ENCODE data around the gene UGDH. TPM values are rescaled to one million over a fixed set of nuclear protein-coding genes. Genes with fewer than 3 reads are reported as not detected.

UGDH gene
- polyA plus RNA-seq, 1 donor (not counting 4 experiments of a cell fraction or from before 2014, with no cell fraction given): 39.4 TPM

DNA sequence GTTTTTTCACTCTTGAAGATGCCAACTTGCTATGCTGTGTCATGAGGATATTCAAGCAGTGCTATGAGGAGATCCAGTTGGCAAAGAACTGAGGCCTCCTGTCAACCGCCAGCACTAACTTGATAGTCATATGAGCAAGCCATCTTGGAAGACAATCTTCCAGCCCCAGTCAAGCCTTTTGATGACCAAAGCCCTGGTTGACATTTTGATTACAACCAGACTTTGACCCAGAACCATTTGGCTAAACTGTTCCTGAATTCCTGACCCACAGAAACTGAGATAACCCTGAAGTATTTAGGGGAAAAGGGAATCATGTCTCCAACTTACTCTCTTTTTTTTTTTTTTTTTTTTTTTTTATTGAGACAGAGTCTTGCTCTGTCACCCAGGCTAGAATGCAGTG lies 32.9 kb downstream of the UGDH start:
- H3K4me1 ChIP-seq (ENCODE audit: control insufficient read depth, extremely low read depth, insufficient read depth, low read length): peaks cover 10% of the 10 kb centered on the region
- no peaks in the 10 kb centered on the region for H4K20me1 ChIP-seq (ENCODE audit: control insufficient read depth, extremely low read depth, insufficient read depth, low read length)
- H3K79me2 ChIP-seq (ENCODE audit: control insufficient read depth, insufficient read depth, low read length): no peaks in the 10 kb centered on the region
- FAIRE-seq (no peak), DNase-seq (ENCODE audit: low read depth, low spot score) (no peak)
- H3K36me3 ChIP-seq (ENCODE audit: control insufficient read depth in 2 of 2, extremely low read depth in 1 of 2, insufficient read depth in 2 of 2, low read length in 2 of 2): no peaks in the 10 kb centered on the region
- H3K4me3 ChIP-seq (ENCODE audit: control insufficient read depth in 2 of 3, extremely low read depth in 1 of 3, insufficient read depth in 2 of 3, low read depth in 1 of 3, low read length in 3 of 3): no peak overlapping the region
- H3K9ac ChIP-seq (ENCODE audit: control insufficient read depth, extremely low read depth, insufficient read depth, low read length): no peak overlapping the region
- H2AFZ ChIP-seq (ENCODE audit: control insufficient read depth, low read length): no peak overlapping the region
- dilution Hi-C loops (cut with MboI; ENCODE audit: extremely low pct_ligation_motif_present, low sequenced_read_pairs): no loop called here
- H3K27ac ChIP-seq (ENCODE audit: control insufficient read depth, insufficient read depth, low read length): no peak overlapping the region
- H3K27me3 ChIP-seq (ENCODE audit: control insufficient read depth, extremely low read depth, insufficient read depth, low read length): no peaks in the 10 kb centered on the region
- no peaks in the 10 kb centered on the region for H3K9me1 ChIP-seq (ENCODE audit: control insufficient read depth, extremely low read depth, insufficient read depth, low read length)
- H3K9me3 ChIP-seq (ENCODE audit: control insufficient read depth, low read depth, low read length): no peaks in the 10 kb centered on the region
- H3K4me2 ChIP-seq (ENCODE audit: control insufficient read depth, extremely low read depth, insufficient read depth, low read depth, low read length): no peak overlapping the region
- TF ChIP-seq, protein P1, sequence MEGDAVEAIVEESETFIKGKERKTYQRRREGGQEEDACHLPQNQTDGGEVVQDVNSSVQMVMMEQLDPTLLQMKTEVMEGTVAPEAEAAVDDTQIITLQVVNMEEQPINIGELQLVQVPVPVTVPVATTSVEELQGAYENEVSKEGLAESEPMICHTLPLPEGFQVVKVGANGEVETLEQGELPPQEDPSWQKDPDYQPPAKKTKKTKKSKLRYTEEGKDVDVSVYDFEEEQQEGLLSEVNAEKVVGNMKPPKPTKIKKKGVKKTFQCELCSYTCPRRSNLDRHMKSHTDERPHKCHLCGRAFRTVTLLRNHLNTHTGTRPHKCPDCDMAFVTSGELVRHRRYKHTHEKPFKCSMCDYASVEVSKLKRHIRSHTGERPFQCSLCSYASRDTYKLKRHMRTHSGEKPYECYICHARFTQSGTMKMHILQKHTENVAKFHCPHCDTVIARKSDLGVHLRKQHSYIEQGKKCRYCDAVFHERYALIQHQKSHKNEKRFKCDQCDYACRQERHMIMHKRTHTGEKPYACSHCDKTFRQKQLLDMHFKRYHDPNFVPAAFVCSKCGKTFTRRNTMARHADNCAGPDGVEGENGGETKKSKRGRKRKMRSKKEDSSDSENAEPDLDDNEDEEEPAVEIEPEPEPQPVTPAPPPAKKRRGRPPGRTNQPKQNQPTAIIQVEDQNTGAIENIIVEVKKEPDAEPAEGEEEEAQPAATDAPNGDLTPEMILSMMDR (optimal IDR thresholded peaks at IDR 0.05 in 1 of 3, IDR thresholded peaks at IDR 0.05 in 1 of 3, conservative IDR thresholded peaks at IDR 0.05 in 1 of 3; ENCODE audit: extremely low read depth in 1 of 3, insufficient read depth in 2 of 3, low read length in 3 of 3): no peak
- no peak for TF ChIP-seq EZH2 (IDR thresholded peaks at IDR 0.05; ENCODE audit: low read length)

DNA sequence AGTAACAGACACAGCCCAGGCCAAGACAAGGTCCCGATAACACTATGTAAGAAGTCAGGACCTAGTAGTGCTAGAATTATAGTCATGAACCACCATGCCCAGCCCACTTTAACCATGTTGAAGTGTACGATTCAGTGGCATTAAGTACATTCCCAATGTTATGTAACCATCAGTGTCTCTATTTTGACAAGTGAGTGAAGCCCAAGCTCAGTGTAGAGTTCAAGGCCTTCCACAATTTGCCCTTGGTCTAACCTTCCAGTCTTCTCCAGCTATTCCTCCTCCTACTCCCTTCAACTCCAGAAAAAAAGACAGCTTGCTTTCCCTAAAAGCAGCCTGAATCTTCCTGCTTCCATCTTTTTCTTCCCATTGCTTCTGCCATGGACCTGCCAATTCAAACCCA lies 36.9 kb downstream of the UGDH start:
- H3K36me3 ChIP-seq (ENCODE audit: control insufficient read depth in 2 of 2, extremely low read depth in 1 of 2, insufficient read depth in 2 of 2, low read length in 2 of 2): no peaks in the 10 kb centered on the region
- no peak overlapping the region for H3K27ac ChIP-seq (ENCODE audit: control insufficient read depth, insufficient read depth, low read length)
- dilution Hi-C loops (cut with MboI; ENCODE audit: extremely low pct_ligation_motif_present, low sequenced_read_pairs): no loop called here
- H3K4me1 ChIP-seq (ENCODE audit: control insufficient read depth, extremely low read depth, insufficient read depth, low read length): peaks cover 2% of the 10 kb centered on the region
- no peaks in the 10 kb centered on the region for H3K79me2 ChIP-seq (ENCODE audit: control insufficient read depth, insufficient read depth, low read length)
- no peak overlapping the region for H3K4me3 ChIP-seq (ENCODE audit: control insufficient read depth in 2 of 3, extremely low read depth in 1 of 3, insufficient read depth in 2 of 3, low read depth in 1 of 3, low read length in 3 of 3)
- no peak for DNase-seq (ENCODE audit: low read depth, low spot score)
- no peak for FAIRE-seq
- H2AFZ ChIP-seq (ENCODE audit: control insufficient read depth, low read length): no peak overlapping the region
- no peak overlapping the region for H3K4me2 ChIP-seq (ENCODE audit: control insufficient read depth, extremely low read depth, insufficient read depth, low read depth, low read length)
- H3K9ac ChIP-seq (ENCODE audit: control insufficient read depth, extremely low read depth, insufficient read depth, low read length): no peak overlapping the region
- H3K27me3 ChIP-seq (ENCODE audit: control insufficient read depth, extremely low read depth, insufficient read depth, low read length): no peaks in the 10 kb centered on the region
- H3K9me3 ChIP-seq (ENCODE audit: control insufficient read depth, low read depth, low read length): no peaks in the 10 kb centered on the region
- TF ChIP-seq EZH2 (IDR thresholded peaks at IDR 0.05; ENCODE audit: low read length): no peak
- TF ChIP-seq, protein P1 (optimal IDR thresholded peaks at IDR 0.05 in 1 of 3, IDR thresholded peaks at IDR 0.05 in 1 of 3, conservative IDR thresholded peaks at IDR 0.05 in 1 of 3; ENCODE audit: extremely low read depth in 1 of 3, insufficient read depth in 2 of 3, low read length in 3 of 3): no peak
- no peaks in the 10 kb centered on the region for H4K20me1 ChIP-seq (ENCODE audit: control insufficient read depth, extremely low read depth, insufficient read depth, low read length)
- no peaks in the 10 kb centered on the region for H3K9me1 ChIP-seq (ENCODE audit: control insufficient read depth, extremely low read depth, insufficient read depth, low read length)
